GM23338 (cell line): ENCODE results near the gene RPS6KA3. TPM values are rescaled to one million over a fixed set of nuclear protein-coding genes. Genes with fewer than 3 reads are reported as not detected.

ENCODE experiments used
- ATAC-seq: fragments of 200-7000 bp; cut with Tn5 transposase; 3 replicates; pipeline ENCODE4 v1.9.1; 2020
- DNase-seq: peaks from one replicate; pipeline ENCODE4 v3.0.0-alpha.2; 2015; ENCODE audit warnings: low spot score
- H2AFZ ChIP-seq: fragments of 200-600 bp; sonication (generic); 2 replicates; pipeline ENCODE4 v1.8.0; 2016; ENCODE audit warnings: antibody characterized with exemption, mild to moderate bottlenecking, moderate library complexity
- H3F3A ChIP-seq: fragments of 200-600 bp; sonication (generic); replicated peaks from 2 replicates; pipeline ENCODE4 v1.8.0; 2017; ENCODE audit warnings: antibody characterized with exemption, mixed run types, low read depth
- H3K27ac ChIP-seq: fragments of 200-600 bp; sonication (generic); 2 replicates; pipeline ENCODE4 v1.6.1; 2016; ENCODE audit warnings: low read depth
- H3K27me3 ChIP-seq: fragments of 200-600 bp; sonication (generic); 2 replicates; pipeline ENCODE4 v1.8.0; 2016; ENCODE audit warnings: mild to moderate bottlenecking, mixed run types, moderate library complexity; ENCODE audit not compliant: insufficient read depth
- H3K36me3 ChIP-seq: fragments of 200-600 bp; sonication (generic); 2 replicates; pipeline ENCODE4 v1.8.0; 2016; ENCODE audit warnings: mild to moderate bottlenecking; ENCODE audit not compliant: insufficient read depth
- H3K4me1 ChIP-seq: fragments of 200-600 bp; sonication (generic); 2 replicates; pipeline ENCODE4 v1.8.0; 2016; ENCODE audit warnings: mild to moderate bottlenecking, moderate library complexity; ENCODE audit not compliant: insufficient read depth
- H3K4me2 ChIP-seq: fragments of 200-600 bp; sonication (generic); 2 replicates; pipeline ENCODE4 v1.7.1; 2017; ENCODE audit warnings: mixed run types
- H3K4me3 ChIP-seq: fragments of 200-600 bp; sonication (generic); 2 replicates; pipeline ENCODE4 v1.6.1; 2016; ENCODE audit warnings: mixed run types
- H3K79me2 ChIP-seq: fragments of 200-600 bp; sonication (generic); replicated peaks from 2 replicates; pipeline ENCODE4 v1.8.0; 2017; ENCODE audit warnings: mild to moderate bottlenecking; ENCODE audit not compliant: insufficient read depth
- H3K9me2 ChIP-seq: fragments of 200-600 bp; sonication (generic); 2 replicates; pipeline ENCODE4 v1.8.0; 2017; ENCODE audit not compliant: insufficient read depth
- H4K20me1 ChIP-seq: fragments of 200-600 bp; sonication (generic); replicated peaks from 2 replicates; pipeline ENCODE4 v1.8.0; 2017; ENCODE audit warnings: mild to moderate bottlenecking; ENCODE audit not compliant: insufficient read depth
- H3K27ac Mint-ChIP-seq: 2 replicates; pipeline ENCODE4 v1.8.0; 2020; ENCODE audit warnings: inconsistent platforms, mild to moderate bottlenecking, moderate library complexity, mixed read lengths
- H3K27me3 Mint-ChIP-seq: 3 replicates; pipeline ENCODE4 v1.8.0; 2022; ENCODE audit warnings: low read depth, mild to moderate bottlenecking, moderate library complexity, mixed read lengths, inconsistent platforms; ENCODE audit not compliant: insufficient read depth, poor library complexity
- H3K36me3 Mint-ChIP-seq: 3 replicates; pipeline ENCODE4 v1.8.0; 2021; ENCODE audit warnings: low read depth, mild to moderate bottlenecking, inconsistent platforms, moderate library complexity, mixed read lengths
- H3K4me1 Mint-ChIP-seq: 3 replicates; pipeline ENCODE4 v1.8.0; 2020; ENCODE audit warnings: mild to moderate bottlenecking, inconsistent platforms, mixed read lengths
- H3K4me3 Mint-ChIP-seq: 3 replicates; pipeline ENCODE4 v1.8.0; 2021; ENCODE audit warnings: moderate library complexity, mild to moderate bottlenecking, inconsistent platforms, mixed read lengths
- H3K9me3 Mint-ChIP-seq: 3 replicates; pipeline ENCODE4 v1.8.0; 2020; ENCODE audit warnings: moderate library complexity, mild to moderate bottlenecking, inconsistent platforms, mixed read lengths
- CREB1 ChIP-seq: fragments of 250-450 bp; sonication (Bioruptor Pico); IDR thresholded peaks from 2 replicates; pipeline ENCODE4 v1.5.0; 2020; ENCODE audit warnings: low read depth, mild to moderate bottlenecking, moderate library complexity
- EZH2 ChIP-seq: fragments of 200-600 bp; sonication (generic); IDR thresholded peaks from one replicate; pipeline ENCODE4 v1.8.0; 2017; ENCODE audit warnings: antibody characterized with exemption, mild to moderate bottlenecking, low read depth; ENCODE audit not compliant: unreplicated experiment
- EZH2phosphoT487 ChIP-seq: fragments of 200-600 bp; sonication (generic); IDR thresholded peaks from one replicate; pipeline ENCODE4 v1.8.1; 2018; ENCODE audit warnings: antibody characterized with exemption; ENCODE audit not compliant: unreplicated experiment
- NANOG ChIP-seq: IDR thresholded peaks from 2 replicates; pipeline ENCODE4 v1.6.1; 2016; ENCODE audit warnings: antibody characterized with exemption, borderline replicate concordance
- POLR2AphosphoS5 ChIP-seq: IDR thresholded peaks from 2 replicates; pipeline ENCODE4 v1.6.1; 2016; ENCODE audit warnings: antibody characterized with exemption, low read depth
- STAT1 ChIP-seq: IDR thresholded peaks from one replicate; pipeline ENCODE4 v1.6.1; 2016; ENCODE audit warnings: antibody characterized with exemption; ENCODE audit not compliant: unreplicated experiment
- ZNF331 ChIP-seq: fragments of 250-450 bp; sonication (Bioruptor Pico); IDR thresholded peaks from 2 replicates; pipeline ENCODE4 v1.5.0; 2020; ENCODE audit warnings: low read depth, mild to moderate bottlenecking, moderate library complexity
- polyA plus RNA-seq: library from polyadenylated mRNA; unstranded; fragments of >200 nt; fragmentation: Nextera tagmentation; extraction: Ambion mirVana; gene quantifications from 2 replicates; pipeline ENCODE4 v1.2.1, GENCODE V29; 2016
- total RNA-seq: library from RNA; depleted of rRNA; stranded (reverse); fragments of >200 nt; shearing (Covaris generic); gene quantifications from 2 replicates; pipeline ENCODE4 v1.2.3, GENCODE V29; 2014
- TF ChIP-seq, protein P1 (sequence below): IDR thresholded peaks from one replicate; pipeline ENCODE4 v1.6.1; 2018; ENCODE audit warnings: antibody characterized with exemption; ENCODE audit not compliant: unreplicated experiment
- TF ChIP-seq, protein P2 (sequence below), 2 experiments: fragments of 200-600 bp in 1 of 2; sonication (generic) in 1 of 2; conservative IDR thresholded peaks; 2 replicates each; pipeline versions ENCODE4 v1.5.1 to v1.6.1; 2016 to 2017; ENCODE audit warnings: antibody characterized with exemption in 2 of 2, low read depth in 2 of 2, mild to moderate bottlenecking in 2 of 2, moderate library complexity in 1 of 2
- TF ChIP-seq, protein P3 (sequence below): IDR thresholded peaks from 2 replicates; pipeline ENCODE4 v1.6.1; 2016; ENCODE audit warnings: antibody characterized with exemption

RPS6KA3 gene
- total and polyA plus RNA-seq, 2 experiments from 2014 or later, result 3.2 to 12.2 TPM

DNA sequence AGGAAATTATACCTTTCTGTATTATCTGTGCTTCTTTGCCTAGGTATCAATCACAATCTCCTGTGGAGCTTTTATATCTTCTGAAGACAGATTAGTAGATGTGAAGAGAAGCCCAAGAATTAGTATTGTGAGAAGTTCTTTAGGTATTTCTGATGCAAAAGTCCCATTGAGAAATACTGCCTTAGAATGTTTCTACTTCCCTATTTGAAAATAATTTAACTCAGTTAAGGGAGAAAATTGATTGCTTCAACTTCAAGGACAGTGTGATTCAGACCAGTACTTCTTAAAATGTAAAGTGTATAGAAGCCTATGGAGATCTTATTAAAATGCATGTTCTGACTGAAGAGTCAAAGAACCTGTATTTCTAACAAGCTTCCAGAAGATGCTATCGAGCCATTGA is 134.0 kb downstream of the RPS6KA3 start (continued):
- TF ChIP-seq CREB1 (CRISPR knock-in tag) (no peak), EZH2 (no peak), NANOG (no peak), ZNF331 (CRISPR knock-in tag) (no peak), EZH2phosphoT487 (no peak), STAT1 (no peak)
- TF ChIP-seq, protein P1, sequence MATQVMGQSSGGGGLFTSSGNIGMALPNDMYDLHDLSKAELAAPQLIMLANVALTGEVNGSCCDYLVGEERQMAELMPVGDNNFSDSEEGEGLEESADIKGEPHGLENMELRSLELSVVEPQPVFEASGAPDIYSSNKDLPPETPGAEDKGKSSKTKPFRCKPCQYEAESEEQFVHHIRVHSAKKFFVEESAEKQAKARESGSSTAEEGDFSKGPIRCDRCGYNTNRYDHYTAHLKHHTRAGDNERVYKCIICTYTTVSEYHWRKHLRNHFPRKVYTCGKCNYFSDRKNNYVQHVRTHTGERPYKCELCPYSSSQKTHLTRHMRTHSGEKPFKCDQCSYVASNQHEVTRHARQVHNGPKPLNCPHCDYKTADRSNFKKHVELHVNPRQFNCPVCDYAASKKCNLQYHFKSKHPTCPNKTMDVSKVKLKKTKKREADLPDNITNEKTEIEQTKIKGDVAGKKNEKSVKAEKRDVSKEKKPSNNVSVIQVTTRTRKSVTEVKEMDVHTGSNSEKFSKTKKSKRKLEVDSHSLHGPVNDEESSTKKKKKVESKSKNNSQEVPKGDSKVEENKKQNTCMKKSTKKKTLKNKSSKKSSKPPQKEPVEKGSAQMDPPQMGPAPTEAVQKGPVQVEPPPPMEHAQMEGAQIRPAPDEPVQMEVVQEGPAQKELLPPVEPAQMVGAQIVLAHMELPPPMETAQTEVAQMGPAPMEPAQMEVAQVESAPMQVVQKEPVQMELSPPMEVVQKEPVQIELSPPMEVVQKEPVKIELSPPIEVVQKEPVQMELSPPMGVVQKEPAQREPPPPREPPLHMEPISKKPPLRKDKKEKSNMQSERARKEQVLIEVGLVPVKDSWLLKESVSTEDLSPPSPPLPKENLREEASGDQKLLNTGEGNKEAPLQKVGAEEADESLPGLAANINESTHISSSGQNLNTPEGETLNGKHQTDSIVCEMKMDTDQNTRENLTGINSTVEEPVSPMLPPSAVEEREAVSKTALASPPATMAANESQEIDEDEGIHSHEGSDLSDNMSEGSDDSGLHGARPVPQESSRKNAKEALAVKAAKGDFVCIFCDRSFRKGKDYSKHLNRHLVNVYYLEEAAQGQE, result no peak
- TF ChIP-seq, protein P2, sequence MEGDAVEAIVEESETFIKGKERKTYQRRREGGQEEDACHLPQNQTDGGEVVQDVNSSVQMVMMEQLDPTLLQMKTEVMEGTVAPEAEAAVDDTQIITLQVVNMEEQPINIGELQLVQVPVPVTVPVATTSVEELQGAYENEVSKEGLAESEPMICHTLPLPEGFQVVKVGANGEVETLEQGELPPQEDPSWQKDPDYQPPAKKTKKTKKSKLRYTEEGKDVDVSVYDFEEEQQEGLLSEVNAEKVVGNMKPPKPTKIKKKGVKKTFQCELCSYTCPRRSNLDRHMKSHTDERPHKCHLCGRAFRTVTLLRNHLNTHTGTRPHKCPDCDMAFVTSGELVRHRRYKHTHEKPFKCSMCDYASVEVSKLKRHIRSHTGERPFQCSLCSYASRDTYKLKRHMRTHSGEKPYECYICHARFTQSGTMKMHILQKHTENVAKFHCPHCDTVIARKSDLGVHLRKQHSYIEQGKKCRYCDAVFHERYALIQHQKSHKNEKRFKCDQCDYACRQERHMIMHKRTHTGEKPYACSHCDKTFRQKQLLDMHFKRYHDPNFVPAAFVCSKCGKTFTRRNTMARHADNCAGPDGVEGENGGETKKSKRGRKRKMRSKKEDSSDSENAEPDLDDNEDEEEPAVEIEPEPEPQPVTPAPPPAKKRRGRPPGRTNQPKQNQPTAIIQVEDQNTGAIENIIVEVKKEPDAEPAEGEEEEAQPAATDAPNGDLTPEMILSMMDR (conservative IDR thresholded peaks at IDR 0.05; ENCODE audit: low read depth in 2 of 2), result no peak

DNA sequence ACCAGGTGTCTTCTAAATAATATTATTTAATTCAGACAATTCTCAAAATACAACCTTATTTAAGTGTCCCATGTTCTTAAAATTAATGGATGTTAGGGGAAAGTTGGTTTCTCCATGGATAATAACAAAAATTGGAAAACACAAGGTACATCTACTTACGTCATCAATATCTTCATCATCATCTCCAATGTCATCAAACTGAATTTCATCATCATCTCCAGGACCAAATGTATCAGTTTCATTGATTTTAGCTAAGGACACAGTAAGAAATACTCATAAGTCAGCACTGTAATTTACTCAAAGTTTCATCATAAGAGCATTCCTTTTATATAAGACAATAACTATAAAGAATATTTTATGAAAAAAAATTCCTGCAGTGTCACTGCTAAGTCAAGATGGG is 136.4 kb downstream of the RPS6KA3 start:
- no peaks in the 10 kb centered on the region for H3K4me1 Mint-ChIP-seq
- H3K9me3 Mint-ChIP-seq, result no peaks in the 10 kb centered on the region
- H3K36me3 Mint-ChIP-seq, result peaks cover 45% of the 10 kb centered on the region
- Histone ChIP-seq H2AFZ (no peak overlapping the region), H3K4me1 (no peaks in the 10 kb centered on the region), H3K27ac (no peak overlapping the region), H3K79me2 (no peaks in the 10 kb centered on the region), H4K20me1 (no peaks in the 10 kb centered on the region; the same call in none of the 2 replicates), H3K27me3 (no peaks in the 10 kb centered on the region), H3K4me3 (no peak overlapping the region), H3K36me3 (peaks cover 27% of the 10 kb centered on the region; the same call in 1 of the 2 replicates), H3F3A (no peaks in the 10 kb centered on the region), H3K9me2 (no peaks in the 10 kb centered on the region), H3K4me2 (no peak overlapping the region)
- no peak overlapping the region for H3K27ac Mint-ChIP-seq
- no peak for ATAC-seq
- peaks cover 2% of the 10 kb centered on the region for H3K27me3 Mint-ChIP-seq
- DNase-seq, result no peak
- H3K4me3 Mint-ChIP-seq, result no peak overlapping the region
- TF ChIP-seq, protein P3, sequence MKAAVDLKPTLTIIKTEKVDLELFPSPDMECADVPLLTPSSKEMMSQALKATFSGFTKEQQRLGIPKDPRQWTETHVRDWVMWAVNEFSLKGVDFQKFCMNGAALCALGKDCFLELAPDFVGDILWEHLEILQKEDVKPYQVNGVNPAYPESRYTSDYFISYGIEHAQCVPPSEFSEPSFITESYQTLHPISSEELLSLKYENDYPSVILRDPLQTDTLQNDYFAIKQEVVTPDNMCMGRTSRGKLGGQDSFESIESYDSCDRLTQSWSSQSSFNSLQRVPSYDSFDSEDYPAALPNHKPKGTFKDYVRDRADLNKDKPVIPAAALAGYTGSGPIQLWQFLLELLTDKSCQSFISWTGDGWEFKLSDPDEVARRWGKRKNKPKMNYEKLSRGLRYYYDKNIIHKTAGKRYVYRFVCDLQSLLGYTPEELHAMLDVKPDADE, result no peak
- TF ChIP-seq, protein P1, result no peak
- no peak for TF ChIP-seq POLR2AphosphoS5
